ENCODE measurements around the gene ALG14.

DNA sequence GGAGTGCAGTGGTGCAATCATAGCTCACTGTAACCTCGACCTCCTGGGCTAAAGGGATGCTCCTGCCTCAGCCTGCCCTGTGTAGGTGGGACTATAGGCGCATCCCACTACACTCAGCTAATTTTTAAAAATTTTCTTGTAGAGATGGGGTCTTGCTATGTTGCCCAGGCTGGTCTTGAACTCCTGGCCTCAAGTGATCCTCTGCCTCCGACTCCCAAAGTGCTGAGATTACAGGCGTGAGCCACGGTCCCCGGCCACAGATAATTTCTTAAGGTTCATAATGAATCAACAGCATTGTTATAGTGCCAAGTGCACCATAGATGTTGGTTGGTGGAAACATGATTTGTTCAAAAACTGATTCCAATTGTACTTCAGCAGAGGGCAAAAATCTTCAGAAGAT, 103.6 kb downstream of the ALG14 start:
- TF ChIP-seq, protein P1, sequence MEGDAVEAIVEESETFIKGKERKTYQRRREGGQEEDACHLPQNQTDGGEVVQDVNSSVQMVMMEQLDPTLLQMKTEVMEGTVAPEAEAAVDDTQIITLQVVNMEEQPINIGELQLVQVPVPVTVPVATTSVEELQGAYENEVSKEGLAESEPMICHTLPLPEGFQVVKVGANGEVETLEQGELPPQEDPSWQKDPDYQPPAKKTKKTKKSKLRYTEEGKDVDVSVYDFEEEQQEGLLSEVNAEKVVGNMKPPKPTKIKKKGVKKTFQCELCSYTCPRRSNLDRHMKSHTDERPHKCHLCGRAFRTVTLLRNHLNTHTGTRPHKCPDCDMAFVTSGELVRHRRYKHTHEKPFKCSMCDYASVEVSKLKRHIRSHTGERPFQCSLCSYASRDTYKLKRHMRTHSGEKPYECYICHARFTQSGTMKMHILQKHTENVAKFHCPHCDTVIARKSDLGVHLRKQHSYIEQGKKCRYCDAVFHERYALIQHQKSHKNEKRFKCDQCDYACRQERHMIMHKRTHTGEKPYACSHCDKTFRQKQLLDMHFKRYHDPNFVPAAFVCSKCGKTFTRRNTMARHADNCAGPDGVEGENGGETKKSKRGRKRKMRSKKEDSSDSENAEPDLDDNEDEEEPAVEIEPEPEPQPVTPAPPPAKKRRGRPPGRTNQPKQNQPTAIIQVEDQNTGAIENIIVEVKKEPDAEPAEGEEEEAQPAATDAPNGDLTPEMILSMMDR (conservative IDR thresholded peaks at IDR 0.05; ENCODE audit: low read depth, low read length): no peak
- TF ChIP-seq MXI1 (IDR thresholded peaks at IDR 0.05; ENCODE audit: borderline replicate concordance, low read depth, low read length): no peak
- no peak for TF ChIP-seq POLR2A (IDR thresholded peaks at IDR 0.05; ENCODE audit: low read depth, low read length)
- no peak for TF ChIP-seq RAD21 (IDR thresholded peaks at IDR 0.05; ENCODE audit: low read length)
- TF ChIP-seq SMC3 (IDR thresholded peaks at IDR 0.05; ENCODE audit: low read depth, low read length): no peak
